Thyroid gland (tissue), 4 donors: ENCODE measurements around the gene GALNT9.

ENCODE experiments used
- CTCF ChIP-seq, 6 experiments: fragments of 200-600 bp in 3 of 6; fragments of 450-650 bp in 3 of 6; sonication (generic) in 3 of 6; IDR thresholded peaks; one replicate each; pipeline ENCODE4 v1.5.1; 2016 to 2019; ENCODE audit warnings: antibody characterized with exemption in 6 of 6, mild to moderate bottlenecking in 2 of 6, inconsistent platforms in 1 of 6, moderate library complexity in 1 of 6
- POLR2A ChIP-seq, 2 donors: fragments of 450-650 bp; IDR thresholded peaks; one replicate each; pipeline ENCODE4 v1.6.1; 2017; ENCODE audit warnings: antibody characterized with exemption in 2 of 2, mild to moderate bottlenecking in 2 of 2, moderate library complexity in 1 of 2

DNA sequence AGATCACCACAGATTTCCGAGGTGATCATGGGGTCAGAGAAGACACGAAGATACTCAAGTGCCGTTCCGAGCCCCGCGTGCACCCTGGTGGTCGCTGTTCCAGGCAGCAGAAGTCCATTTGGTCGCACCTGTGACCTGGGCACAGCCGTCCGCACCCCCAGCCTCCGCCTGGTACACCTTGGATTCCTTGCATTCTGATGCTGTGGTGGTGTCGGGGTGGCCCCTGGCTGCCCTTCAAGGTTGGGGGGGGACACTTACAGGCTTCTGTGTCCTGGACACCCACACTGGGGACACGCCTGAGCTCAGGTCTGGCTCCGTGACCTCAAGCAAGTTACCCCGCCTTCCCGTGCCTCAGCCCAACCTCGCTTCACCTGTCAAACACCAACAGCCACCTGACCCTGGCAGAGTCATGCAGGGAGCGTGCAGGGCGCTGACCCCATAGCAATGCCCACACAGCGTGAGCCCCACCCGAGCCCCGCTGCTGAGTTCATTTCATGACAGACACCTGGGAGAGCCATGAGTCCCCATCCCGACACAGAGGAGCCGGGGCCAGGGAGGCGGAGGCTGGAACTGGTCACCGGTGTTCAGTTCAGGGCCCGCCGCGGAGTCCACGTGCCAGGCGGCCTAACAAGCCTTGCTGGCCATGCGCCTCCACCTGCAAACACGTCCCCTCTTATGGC is 17.9 kb upstream of the GALNT9 start:
- no peak for TF ChIP-seq POLR2A (IDR thresholded peaks at IDR 0.05)
- no peak for TF ChIP-seq CTCF (IDR thresholded peaks at IDR 0.05)
